K562 (cell line): ENCODE results near the gene CLASP1. TPM values are rescaled to one million over a fixed set of nuclear protein-coding genes. Genes with fewer than 3 reads are reported as not detected.

Experiments
- ATAC-seq: fragments of 200-7000 bp; cut with Tn5 transposase; 3 replicates; pipeline ENCODE4 v1.9.1; 2020; ENCODE audit warnings: moderate library complexity
- BruUV-seq: library from RNA; stranded (reverse); fragments of 400-500 nt; replicated peaks from 2 replicates; lab custom pipeline; 2021; lab: Mats Ljungman, UMichigan
- CTCF ChIA-PET: fragments of 300-600 bp; formaldehyde crosslinking; extraction: SDS; loops from one replicate; lab custom pipeline; 2021; ENCODE audit warnings: low intra/inter-chr PET ratio; lab: Yijun Ruan, JAX
- POLR2A ChIA-PET: fragments of 300-600, 350-650 bp; sonication (Branson Sonifier 250); formaldehyde crosslinking; extraction: SDS; loops from one replicate; lab custom pipeline; 2021; ENCODE audit warnings: antibody characterized with exemption, inconsistent platforms; lab: Yijun Ruan, JAX
- DNase-seq, 4 experiments: peaks; one replicate each; pipeline versions ENCODE4 v3.0.0 to v3.0.0-alpha.2; 2011 to 2018; ENCODE audit warnings: low spot score in 3 of 4, mixed read lengths in 3 of 4; ENCODE audit errors: extremely low read depth in 1 of 4
- FAIRE-seq: peaks from 2 replicates; lab custom pipeline; 2011; peaks lifted over from hg19 to GRCh38; lab: Jason Lieb, UNC
- H2AFZ ChIP-seq: 2 replicates; pipeline ENCODE4 v1.6.0; 2011; ENCODE audit warnings: low read depth, low read length, control low read depth, inconsistent platforms
- H3K27ac ChIP-seq: fragments of 200-600 bp; 3 replicates; pipeline ENCODE4 v1.8.0; 2011; ENCODE audit warnings: low read depth, mild to moderate bottlenecking, control low read depth, inconsistent platforms, low read length, moderate library complexity, mixed read lengths; ENCODE audit errors: extremely low read depth
- H3K27me3 ChIP-seq, 2 experiments: fragments of 300-600 bp in 1 of 2; 2 replicates in 1 of 2; 3 replicates in 1 of 2; pipeline versions ENCODE4 v1.6.0 to v1.8.0; 2011; ENCODE audit warnings: inconsistent platforms in 2 of 2, low read length in 2 of 2, mild to moderate bottlenecking in 1 of 2, mixed read lengths in 1 of 2, moderate library complexity in 1 of 2; ENCODE audit not compliant: control insufficient read depth in 2 of 2, insufficient read depth in 2 of 2
- H3K36me3 ChIP-seq: fragments of 300-600 bp; 3 replicates; pipeline ENCODE4 v1.8.0; 2011; ENCODE audit warnings: mild to moderate bottlenecking, low read length, inconsistent platforms; ENCODE audit not compliant: control insufficient read depth, insufficient read depth
- H3K4me1 ChIP-seq, 2 experiments: fragments of 200-600 bp in 1 of 2; replicated peaks in 1 of 2; 2 replicates in 1 of 2; 3 replicates in 1 of 2; pipeline versions ENCODE4 v1.5.1 to v1.8.0; 2011; ENCODE audit warnings: inconsistent platforms in 2 of 2, low read length in 2 of 2, mild to moderate bottlenecking in 1 of 2, mixed read lengths in 1 of 2, moderate library complexity in 1 of 2; ENCODE audit not compliant: control insufficient read depth in 2 of 2, insufficient read depth in 2 of 2
- H3K4me2 ChIP-seq: 2 replicates; pipeline ENCODE4 v1.6.1; 2011; ENCODE audit warnings: low read length, control low read depth, inconsistent platforms, mixed read lengths; ENCODE audit not compliant: insufficient read depth
- H3K4me3 ChIP-seq: fragments of 200-600 bp; sonication (generic), shearing (Covaris generic); 2 replicates; pipeline ENCODE4 v1.5.1; 2016; ENCODE audit warnings: control low read depth, inconsistent platforms
- H3K79me2 ChIP-seq: fragments of 200-600 bp; 3 replicates; pipeline ENCODE4 v1.8.0; 2011; ENCODE audit warnings: low read length, inconsistent platforms; ENCODE audit not compliant: control insufficient read depth, insufficient read depth
- H3K9ac ChIP-seq, 2 experiments: 2 replicates each; pipeline versions ENCODE4 v1.6.0 to v1.6.1; 2011; ENCODE audit warnings: low read depth in 2 of 2, low read length in 2 of 2, control low read depth in 1 of 2, inconsistent platforms in 1 of 2, mild to moderate bottlenecking in 1 of 2, mixed read lengths in 1 of 2; ENCODE audit not compliant: insufficient read depth in 1 of 2
- H3K9me1 ChIP-seq: one replicate; pipeline ENCODE4 v1.6.0; 2011; ENCODE audit warnings: inconsistent platforms, mild to moderate bottlenecking, low read length, moderate library complexity; ENCODE audit not compliant: control insufficient read depth, insufficient read depth
- H3K9me3 ChIP-seq: replicated peaks from 2 replicates; pipeline ENCODE4 v1.5.1; 2011; ENCODE audit warnings: low read depth, low read length, inconsistent platforms; ENCODE audit not compliant: control insufficient read depth, insufficient read depth
- H4K20me1 ChIP-seq: replicated peaks from 2 replicates; pipeline ENCODE4 v1.6.1; 2011; ENCODE audit warnings: low read length, inconsistent platforms, mixed read lengths; ENCODE audit not compliant: control insufficient read depth, insufficient read depth
- NFXL1 ChIP-seq: fragments of 450-650 bp; formaldehyde crosslinking; IDR thresholded peaks from 2 replicates; pipeline ENCODE4 v1.4.0; 2021; ENCODE audit warnings: mild to moderate bottlenecking
- POLR2G ChIP-seq: fragments of 200-400 bp; formaldehyde crosslinking; IDR thresholded peaks from 2 replicates; pipeline ENCODE4 v1.6.1; 2017; ENCODE audit warnings: low read depth, mild to moderate bottlenecking, antibody characterized with exemption, low read length, moderate library complexity
- RBM22 ChIP-seq: fragments of 200-400 bp; formaldehyde crosslinking; IDR thresholded peaks from 2 replicates; pipeline ENCODE4 v1.6.1; 2018; ENCODE audit warnings: low read length, low read depth; ENCODE audit not compliant: poor library complexity, severe bottlenecking
- THAP7 ChIP-seq: fragments of 250-450 bp; sonication (Bioruptor Pico); IDR thresholded peaks from 2 replicates; pipeline ENCODE4 v1.5.0; 2021
- WGBS: fragments of 100-300 bp; shearing (Covaris generic); methylation state at CpG from one replicate; pipeline ENCODE4 v1.1.6; 2016; ENCODE audit warnings: low coverage, mixed read lengths; ENCODE audit not compliant: insufficient coverage; ENCODE audit errors: missing lambda C conversion rate; 5-methylcytosine and 5-hydroxymethylcytosine counted together
- in situ Hi-C: fragments of 300-500 bp; cut with MboI; formaldehyde crosslinking; loops from 4 replicates; pipeline ENCODE4 v1.15.0; 2018; ENCODE audit warnings: inconsistent platforms, mixed read lengths
- intact Hi-C: fragments of 100-400 bp; cut with micrococcal nuclease; formaldehyde crosslinking; loops from 2 replicates; pipeline ENCODE4 v1.14.2; 2022
- polyA plus RNA-seq, 8 experiments: library from polyadenylated mRNA; depleted of rRNA in 4 of 8; stranded (reverse) in 5 of 8; unstranded in 3 of 8; fragments of >200 nt; fragmentation: Nextera tagmentation in 2 of 8; fragmentation: Illumina TruSeq in 1 of 8; extraction: Ambion mirVana in 2 of 8; extraction: Trizol in 1 of 8; gene quantifications; 2 replicates each; pipeline versions ENCODE4 v1.2.1 to v1.2.3, GENCODE V29; 2011 to 2014; ENCODE audit warnings: inconsistent platforms in 1 of 8, missing spikeins in 1 of 8
- total RNA-seq, 7 experiments: library from RNA; depleted of rRNA in 6 of 7; stranded (reverse); fragments of >200 nt in 6 of 7; fragmentation: Illumina TruSeq in 2 of 7; extraction: Trizol in 2 of 7; gene quantifications; 2 replicates each; pipeline versions ENCODE4 v1.2.1 to v1.2.3, GENCODE V29; 2011 to 2021; ENCODE audit warnings: low replicate concordance in 1 of 7

CLASP1 gene
- total and polyA plus RNA-seq, 9 of the 15 experiments (the other 6 are each of a cell fraction or from before 2014, with no cell fraction given), result 1.7 to 40.3 (median 20.7) TPM

GRCh38 chr2:121338281-121338680 is 311.0 kb downstream of the CLASP1 start (continued):
- TF ChIP-seq RBM22, result peak; percentile 64
- TF ChIP-seq NFXL1 (CRISPR knock-in tag), result no peak

DNA sequence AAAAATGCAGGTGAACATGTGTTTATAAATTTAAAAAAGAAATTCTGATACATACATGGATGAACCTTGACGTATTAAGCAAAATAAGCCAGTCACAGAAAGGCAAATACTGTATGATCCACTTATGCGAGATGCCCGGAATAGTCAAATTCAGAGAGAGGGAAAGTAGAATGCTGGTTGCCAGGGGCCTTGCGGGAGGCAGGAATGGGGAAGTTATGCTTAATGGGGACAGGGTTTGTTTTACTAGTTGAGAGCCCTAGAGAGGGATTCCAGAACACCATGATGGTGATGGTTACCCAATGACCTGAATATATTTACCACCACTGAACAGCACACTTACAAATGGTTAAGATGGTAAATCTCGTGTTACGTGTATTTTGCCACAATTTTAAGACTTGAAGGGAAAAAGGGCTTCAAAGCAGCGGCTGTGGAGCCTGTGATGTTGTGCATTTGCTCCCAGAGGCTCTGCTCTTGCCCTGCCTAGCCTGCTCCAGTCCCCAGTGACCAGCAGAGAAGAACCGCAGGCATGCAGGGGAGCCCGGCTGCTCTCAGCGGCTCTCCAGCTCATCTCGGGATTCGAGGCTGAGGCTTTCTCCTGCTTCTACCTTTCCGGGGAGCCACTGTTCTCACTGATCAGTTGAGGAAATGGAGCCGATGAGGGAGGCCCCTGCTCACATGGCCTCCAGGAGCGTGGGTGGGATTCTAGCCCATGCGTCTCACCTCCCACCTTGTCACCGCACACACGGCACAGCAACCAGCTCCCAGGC is 312.6 kb downstream of the CLASP1 start:
- in situ Hi-C loops, result loop anchor here (25.0 kb wide), 1 partner anchor 649 kb away; no protein-coding TSS in a partner anchor
- CTCF ChIA-PET, result no interaction called here

More for the DNA sequence above, 312.6 kb downstream of the CLASP1 start:
- DNase-seq (no peak), ATAC-seq (peak; percentile 17; the same call in 2 of the 3 replicates), FAIRE-seq (no peak)
- H2AFZ ChIP-seq, result no peak overlapping the region
- TF ChIP-seq THAP7 (CRISPR knock-in tag), result no peak
- 0 out of 2 replicates have a peak, but pooled peaks have one; percentile 21 for TF ChIP-seq POLR2G
- POLR2A ChIA-PET, result interaction anchor here (0.7 to 1.2 kb wide), 2 partner anchors 8 to 10 kb away, joined by 3 read pairs; no protein-coding TSS in a partner anchor
- intact Hi-C loops, result no loop called here
- no TSS peak for BruUV-seq
- H3K36me3 ChIP-seq, result peaks cover 16% of the 10 kb centered on the region; the same call in 2 of the 3 replicates
- peaks cover 6 to 32% of the 10 kb centered on the region in 2 experiments for H3K27me3 ChIP-seq
- H3K9me3 ChIP-seq, result no peaks in the 10 kb centered on the region
- no peaks in the 10 kb centered on the region for H3K9me1 ChIP-seq
- 0 out of 2 replicates have a peak, but pooled peaks cover 5% of the 10 kb centered on the region for H4K20me1 ChIP-seq
- peaks cover 0 to 8% of the 10 kb centered on the region in 2 experiments; a peak in 1 of 5 replicates for H3K4me1 ChIP-seq
- H3K79me2 ChIP-seq, result no peaks in the 10 kb centered on the region
- H3K9ac ChIP-seq, result no peak overlapping the region; a peak in 1 of 4 replicates
- no peak overlapping the region for H3K27ac ChIP-seq
- no peak overlapping the region for H3K4me3 ChIP-seq
- H3K4me2 ChIP-seq, result no peak overlapping the region
- WGBS, result 71% methylated on average over 18 of the region's 18 CpGs
